HPDE6-E6E7 (cell line): ENCODE results near the gene PLOD1.
A peak's percentile ranks its signal among the peaks of the same experiment; 100 is the strongest.
"Not testable (repeated sequence)": the region's sequence is repeated elsewhere in the genome, so short reads cannot be mapped to it uniquely, and the experiment has no call there.

Source experiments
- DNase-seq: peaks from one replicate; pipeline ENCODE4 v3.0.0; 2011; ENCODE audit warnings: missing footprints; ENCODE audit errors: extremely low spot score

The PLOD1 gene

DNA sequence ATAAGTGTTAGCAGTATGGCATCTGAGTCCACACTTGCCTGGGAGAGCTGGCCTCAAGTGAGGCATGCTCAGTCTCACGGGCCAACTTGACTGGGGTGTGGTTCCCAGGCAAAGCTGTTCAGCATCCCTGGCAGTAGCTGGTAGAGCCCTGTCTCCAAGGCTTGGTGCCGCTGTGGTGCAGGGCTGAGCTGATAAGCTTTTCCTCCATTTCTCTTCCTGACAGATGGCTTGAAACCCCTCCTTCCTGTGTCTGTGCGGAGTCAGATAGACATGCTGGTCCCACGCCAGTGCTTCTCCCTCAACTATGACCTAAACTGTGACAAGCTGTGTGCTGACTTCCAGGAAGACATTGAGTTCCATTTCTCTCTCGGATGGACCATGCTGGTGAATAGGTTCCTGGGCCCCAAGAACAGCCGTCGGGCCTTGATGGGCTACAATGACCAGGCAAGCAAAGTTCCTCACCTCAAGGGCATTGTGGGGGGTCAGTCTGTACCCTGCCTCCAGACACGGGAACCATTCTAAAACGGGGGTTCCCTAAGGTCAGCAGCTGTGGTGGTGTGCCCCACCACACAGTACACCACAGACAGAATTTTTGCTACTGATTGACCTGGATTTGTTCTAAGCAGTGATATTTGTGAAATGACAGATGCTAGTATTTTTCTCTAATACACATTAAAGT lies 71.1 kb downstream of the PLOD1 start:
- no peak for DNase-seq

DNA sequence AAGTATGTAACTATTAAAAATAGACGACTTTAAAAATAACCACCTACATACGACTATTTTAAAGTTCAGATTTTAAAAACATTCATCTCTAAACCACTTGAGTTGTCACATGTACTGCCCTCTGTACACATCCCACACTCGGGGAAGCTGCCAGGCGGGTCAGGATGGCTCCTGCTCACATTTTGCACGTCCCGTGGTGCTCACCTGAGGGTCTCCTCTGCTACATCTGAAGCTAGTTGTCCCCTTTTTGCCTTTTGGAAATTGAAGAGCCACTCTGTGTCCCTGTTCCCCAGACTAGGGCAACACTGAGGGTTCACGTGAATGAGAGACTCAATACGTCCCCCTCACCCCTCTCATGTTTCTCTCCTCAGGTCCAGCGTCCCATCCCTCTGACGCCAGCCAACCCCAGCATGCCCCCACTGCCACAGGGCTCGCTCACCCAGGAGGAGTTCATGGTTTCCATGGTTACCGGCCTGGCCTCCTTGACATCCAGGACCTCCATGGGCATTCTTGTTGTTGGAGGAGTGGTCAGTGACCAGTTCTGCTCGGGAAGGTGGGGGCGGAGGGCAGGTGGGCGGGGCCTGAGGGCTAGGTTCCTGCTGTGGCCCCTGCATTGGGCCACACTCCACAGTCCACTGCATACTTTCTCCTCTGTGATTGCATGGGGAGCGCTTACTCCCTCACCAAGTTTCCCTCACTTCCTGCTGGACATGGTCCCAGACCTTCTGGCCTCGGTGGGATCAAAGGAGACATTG lies 71.8 kb downstream of the PLOD1 start:
- DNase-seq, result no peak

DNA sequence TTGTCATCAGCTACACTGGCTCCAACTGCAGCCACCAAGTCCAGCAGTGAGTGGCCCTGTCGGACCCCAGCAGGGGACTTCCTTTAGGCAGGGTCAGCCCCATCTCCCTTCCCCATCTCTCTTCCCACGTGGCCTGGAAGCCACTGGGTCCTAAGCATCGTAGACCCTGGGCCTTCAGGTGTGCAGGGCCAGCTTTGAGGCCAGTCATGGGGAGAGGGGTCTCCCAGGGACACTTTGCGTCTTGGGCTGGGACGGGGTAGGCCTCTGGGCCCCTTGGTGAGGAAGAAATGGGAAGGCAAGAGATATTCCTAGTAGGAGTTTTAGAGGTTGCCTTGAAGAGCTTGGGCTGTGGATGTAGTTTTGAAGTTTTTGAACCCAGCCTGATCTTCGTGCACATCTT lies 72.7 kb downstream of the PLOD1 start:
- DNase-seq, result no peak

DNA sequence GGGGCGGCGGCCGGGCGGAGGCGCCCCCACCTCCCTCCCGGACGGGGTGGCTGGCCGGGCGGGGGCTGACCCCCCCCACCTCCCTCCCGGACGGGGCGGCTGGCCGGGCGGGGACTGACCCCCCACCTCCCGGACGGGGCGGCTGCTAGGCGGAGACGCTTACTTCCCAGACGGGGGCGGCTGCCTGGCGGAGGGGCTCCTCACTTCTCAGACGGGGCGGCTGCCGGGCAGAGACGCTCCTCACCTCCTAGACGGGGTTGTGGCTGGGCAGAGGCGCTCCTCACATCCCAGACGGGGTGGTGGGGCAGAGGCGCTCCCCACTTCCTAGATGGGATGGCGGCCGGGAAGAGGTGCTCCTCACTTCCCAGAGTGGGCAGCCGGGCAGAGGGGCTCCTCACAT lies 73.8 kb downstream of the PLOD1 start:
- not testable (repeated sequence) for DNase-seq

DNA sequence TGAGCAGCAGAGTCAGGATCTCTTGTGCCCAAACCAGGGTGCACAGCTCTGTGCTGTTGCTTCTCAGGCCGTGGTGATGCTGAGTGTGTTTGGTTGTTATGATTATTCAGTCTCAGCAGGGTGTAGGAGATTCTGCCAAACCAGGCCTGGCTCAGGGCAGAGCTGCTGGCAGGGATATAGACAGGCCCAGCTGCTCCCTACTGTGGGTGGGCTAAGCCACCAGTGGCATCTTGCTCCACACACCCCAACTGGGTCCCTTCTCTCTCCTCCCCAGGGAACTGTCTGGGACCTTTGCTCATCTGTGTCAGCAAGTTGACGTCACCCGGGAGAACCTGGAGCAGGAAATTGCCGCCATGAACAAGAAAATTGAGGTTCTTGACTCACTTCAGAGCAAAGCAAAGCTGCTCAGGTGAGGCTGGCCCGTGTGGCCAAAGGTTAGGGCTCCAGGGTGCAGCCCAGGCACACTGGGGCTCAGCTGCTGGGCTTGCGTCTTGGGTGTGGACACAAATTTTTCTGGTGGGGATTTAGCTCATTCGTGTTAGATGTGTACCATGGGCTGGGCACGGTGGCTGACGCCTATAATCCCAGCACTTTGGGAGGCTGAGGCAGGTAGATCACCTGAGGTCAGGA lies 74.9 kb downstream of the PLOD1 start:
- no peak for DNase-seq

DNA sequence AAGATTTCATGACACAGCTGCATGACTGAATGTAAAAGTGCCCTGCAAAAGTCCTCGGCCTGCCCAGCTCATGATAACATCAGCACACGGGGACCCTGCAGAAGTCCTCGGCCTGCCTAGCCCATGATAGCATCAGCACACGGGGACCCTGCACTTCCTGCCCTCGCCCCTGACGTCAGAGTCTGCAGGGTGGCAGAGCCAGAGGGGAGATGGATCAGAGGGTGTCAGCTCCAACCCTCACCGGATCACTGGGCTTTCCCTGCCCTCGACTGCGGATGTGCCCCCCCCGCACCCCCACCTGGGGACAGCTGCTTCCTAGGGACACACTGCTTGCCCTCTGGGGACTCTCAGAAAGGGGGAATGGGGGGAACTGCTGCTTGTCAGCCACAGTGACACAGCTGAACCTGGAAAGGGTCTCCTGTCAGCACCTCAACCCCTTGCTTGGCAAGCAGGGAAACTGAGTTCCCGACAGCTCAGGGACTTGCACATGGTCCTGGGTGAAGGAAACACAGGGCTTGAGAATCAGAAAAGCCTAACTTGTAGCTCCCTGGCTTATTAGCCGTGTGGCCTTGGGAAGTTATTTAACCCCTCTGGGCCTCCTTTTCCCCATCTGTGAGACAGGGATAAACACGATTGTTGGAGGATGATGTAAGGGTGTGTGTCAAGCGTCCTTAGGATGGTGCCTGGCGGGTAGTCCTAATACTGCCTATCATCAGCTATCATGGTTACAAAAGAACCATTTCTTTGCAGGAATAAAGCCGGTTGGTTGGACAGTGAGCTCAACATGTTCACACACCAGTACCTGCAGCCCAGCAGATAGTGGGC lies 76.4 kb downstream of the PLOD1 start:
- no peak for DNase-seq

DNA sequence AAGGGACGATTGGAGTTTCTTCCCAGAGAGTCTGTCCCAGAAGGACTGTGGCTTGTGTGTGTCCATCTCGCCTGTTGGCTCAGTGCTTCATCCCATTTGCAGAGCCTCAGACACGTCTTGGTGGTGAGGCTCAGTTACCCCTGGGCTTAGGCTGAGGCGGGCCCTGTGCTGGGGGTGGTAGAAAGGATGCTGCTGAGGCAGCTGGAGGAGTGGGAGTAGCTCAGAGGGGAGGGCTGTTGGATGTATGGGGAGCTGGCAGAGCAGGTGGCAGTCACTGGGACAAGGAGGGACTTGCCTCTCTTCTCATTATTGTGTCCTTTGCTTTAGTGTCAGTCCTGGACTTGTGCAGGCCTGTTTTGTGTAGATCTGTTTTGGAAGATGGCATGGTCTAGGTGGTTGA lies 77.5 kb downstream of the PLOD1 start:
- no peak for DNase-seq

DNA sequence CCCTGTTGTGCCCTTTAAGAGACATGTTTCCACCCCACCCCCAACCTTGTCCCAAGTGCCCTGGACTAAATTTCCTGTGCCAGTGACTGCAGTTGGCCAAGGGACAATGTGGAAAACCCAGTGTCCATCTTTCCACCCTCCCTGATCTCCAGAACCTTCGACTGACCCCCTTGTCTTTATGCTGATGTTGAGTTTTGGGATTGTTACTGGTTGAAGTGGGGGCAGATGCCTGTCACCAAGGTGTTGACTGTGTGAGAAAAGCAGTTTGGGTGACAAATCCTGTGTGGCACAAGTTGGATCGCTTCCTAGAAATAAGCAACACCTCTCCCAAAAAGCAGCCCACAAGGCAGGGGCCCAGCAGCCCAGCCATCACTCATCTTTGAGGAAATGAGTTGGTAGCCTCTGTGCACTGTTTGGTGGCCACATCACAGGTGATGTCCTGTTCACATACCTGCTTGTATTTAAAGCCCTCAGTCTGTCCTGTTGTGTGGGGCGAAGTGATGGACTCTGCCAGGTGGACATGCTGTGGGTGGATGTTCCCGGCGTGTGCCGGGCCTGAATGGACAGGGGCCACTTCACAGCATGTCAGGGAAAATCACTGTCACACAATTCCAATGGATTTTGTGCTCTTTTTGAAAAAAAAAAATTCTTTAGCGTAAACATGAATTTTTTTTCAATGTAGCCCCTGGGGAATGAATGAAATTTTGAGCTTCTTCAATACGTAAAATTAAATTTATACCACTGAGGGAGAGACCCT lies 78.2 kb downstream of the PLOD1 start:
- DNase-seq, result no peak

DNA sequence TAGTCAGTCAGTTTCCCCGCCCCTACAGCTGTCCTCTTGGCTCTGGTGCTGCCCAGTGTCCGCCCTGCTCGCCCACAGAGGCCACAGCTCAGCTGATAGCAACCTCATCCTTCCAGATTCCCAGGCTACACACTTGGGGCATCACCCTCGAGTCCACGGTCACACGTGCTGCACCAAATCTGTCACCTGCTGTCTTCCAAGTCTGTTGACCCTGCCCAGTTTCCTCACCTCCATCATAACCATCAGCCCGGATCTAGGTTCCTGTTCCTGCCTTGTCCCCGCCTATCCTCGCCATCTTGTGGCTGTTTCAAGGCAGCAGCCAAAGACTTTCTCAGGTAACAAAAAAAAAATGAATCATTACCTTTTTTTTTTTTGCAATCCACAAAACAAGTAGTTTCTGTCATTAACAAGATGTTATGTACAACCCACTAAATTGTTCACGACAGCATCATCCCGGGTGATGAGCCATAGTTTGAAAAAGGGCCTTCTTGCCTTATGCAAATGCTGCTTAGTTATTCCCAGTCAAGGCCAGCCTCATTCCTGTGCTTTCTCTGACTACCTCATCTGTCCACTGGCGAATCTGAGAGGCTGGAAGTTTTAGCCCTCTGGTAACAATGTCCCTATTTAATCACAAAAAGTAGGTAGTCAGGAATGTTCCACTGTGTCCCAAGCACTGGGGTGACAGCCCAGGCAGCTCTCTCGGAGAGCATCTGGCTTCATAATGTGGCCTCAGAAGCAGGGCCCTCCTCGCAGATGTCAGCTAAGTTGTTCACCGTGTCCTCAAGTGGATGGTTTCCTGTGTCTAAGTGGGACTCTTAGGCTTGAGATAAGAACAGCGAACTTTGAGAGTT lies 79.8 kb downstream of the PLOD1 start:
- peak; percentile 84 for DNase-seq

DNA sequence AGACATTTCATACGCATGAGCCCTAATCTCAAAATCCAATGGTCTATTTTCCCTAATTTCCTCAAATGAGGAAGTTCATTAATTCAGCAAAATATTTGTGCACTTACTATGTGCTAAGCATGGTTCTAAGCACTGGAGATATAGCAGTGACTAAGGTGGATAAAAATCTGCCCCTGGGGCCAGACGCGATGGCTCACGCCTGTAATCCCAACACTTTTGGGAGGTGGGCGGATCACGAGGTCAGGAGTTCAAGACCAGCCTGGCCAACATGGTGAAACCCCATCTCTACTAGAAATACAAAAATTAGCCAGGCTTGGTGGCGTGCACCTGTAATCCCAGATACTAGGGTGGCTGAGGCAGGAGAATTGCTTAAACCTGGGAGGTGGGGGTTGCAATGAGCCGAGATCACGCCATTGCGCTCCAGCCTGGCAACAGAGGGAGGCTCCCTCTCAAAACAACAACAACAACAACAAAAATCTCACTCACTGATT lies 80.5 kb downstream of the PLOD1 start:
- DNase-seq, result no peak

DNA sequence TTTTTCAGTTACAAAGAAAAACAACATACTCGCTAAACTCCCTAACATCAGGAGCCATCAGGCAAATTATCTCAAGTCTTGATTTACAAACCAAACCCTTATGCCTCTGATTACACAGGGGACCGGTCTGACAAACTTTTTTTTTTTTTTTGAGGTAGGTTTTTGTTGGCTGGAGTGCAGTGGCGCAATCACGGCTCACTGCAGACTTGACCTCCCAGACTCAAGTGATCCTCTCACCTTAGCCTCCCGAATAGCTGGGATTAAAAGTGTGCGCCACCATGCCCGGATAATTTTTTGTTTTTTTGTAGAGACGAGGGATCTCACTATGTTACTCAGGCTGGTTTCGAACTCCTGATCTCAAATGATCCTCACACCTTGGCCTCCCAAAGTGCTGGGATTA lies 81.0 kb downstream of the PLOD1 start:
- DNase-seq, result no peak

DNA sequence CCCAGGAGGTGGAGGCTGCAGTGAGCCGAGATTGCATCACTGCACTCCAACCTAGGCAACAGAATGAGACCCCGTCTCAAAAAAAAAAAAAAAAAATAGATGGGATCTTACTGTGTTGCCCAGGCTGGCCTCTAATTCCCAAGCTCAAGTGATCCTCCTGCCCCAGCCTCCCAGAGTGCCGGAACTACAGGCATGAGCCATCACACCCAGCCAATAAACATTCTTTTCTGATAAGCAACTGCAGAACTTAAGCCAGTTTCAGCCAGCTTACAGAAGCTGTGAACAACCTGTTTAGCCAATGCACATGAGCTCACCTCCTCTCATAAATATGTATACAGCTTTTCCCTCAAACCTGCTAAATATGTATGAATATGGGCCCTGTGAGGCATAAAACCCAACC lies 81.7 kb downstream of the PLOD1 start:
- DNase-seq, result no peak

DNA sequence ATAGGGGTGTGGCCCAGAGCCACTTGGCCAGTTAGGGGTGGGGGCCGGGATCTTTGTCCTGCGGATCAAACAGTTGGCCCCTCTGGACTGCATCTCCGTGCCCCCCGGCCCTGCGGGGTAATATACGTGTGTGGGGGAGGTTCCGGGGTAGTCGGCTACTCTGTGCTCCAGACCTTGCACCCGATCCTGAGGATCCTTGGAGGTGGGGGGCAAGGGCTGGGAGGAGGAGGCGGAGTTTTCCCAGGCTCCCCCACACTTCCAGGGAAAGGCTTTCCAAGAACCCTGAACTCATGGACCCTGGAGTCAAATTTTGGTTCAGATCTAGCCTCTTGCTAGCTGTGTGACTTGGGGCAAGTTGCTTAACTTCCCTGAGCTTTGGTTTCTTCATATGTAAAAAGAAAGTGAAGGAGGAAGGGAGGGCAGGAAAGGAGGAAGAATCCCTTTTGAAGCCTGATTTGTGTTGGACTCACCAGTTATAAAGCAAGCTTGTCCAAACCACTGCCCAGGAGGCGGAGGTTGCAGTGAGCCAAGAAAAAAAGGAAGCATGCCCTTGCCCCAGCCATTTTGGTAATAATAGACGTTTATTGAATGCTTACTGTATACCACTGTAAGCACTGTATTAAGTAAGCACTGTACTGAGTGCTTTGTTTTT lies 85.5 kb downstream of the PLOD1 start:
- DNase-seq, result no peak

DNA sequence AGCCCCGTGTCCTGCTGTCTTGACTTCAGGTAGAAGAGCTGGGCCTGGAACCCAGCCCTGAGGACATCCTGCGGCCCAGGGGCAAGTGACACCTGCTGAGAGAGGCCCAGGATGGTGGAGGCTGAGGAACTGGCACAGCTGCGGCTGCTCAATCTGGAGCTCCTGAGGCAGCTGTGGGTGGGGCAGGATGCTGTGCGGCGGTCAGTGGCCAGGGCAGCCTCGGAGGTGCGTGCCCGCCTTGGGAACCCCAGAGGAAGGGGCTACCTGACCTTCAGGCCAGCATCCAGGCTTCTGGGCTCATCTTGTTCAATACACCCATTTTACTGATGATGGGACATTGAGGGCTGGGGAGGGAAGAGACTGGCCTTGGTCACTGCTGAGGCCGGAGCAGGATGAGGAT lies 87.1 kb downstream of the PLOD1 start:
- DNase-seq, result no peak

DNA sequence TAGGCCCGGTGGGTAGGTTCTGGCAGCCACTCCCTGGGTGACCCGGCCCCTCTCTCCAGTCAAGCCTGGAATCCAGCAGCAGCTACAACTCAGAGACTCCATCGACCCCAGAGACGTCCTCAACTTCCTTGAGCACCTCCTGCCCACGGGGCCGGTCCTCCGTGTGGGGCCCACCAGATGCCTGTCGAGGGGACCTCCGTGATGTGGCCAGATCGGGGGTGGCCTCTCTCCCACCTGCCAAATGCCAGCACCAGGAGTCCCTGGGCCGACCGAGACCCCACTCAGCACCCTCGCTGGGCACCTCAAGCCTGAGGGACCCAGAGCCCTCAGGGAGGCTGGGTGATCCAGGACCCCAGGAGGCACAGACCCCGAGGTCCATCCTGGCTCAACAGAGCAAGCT lies 87.5 kb downstream of the PLOD1 start:
- DNase-seq, result no peak
